Endothelial cell of umbilical vein (primary cell): ENCODE results near the gene NKX6-2. TPM values are rescaled to one million over a fixed set of nuclear protein-coding genes. Genes with fewer than 3 reads are reported as not detected.

Experiments
- BruUV-seq: library from RNA; stranded (reverse); fragments of 400-500 nt; replicated peaks from 2 replicates; lab custom pipeline; 2021; lab: Mats Ljungman, UMichigan
- CTCF ChIA-PET: fragments of 300-600, 350-600 bp; sonication (Branson Sonifier 250); formaldehyde crosslinking; loops from one replicate; lab custom pipeline; 2021; ENCODE audit warnings: antibody characterized with exemption, inconsistent platforms; lab: Charles Lee
- POLR2A ChIA-PET: fragments of 300-600, 350-600 bp; sonication (Branson Sonifier 250); formaldehyde crosslinking; loops from one replicate; lab custom pipeline; 2021; ENCODE audit warnings: antibody characterized with exemption, inconsistent platforms; lab: Charles Lee
- DNase-seq: peaks from one replicate; pipeline ENCODE4 v3.0.0-alpha.2; 2011; ENCODE audit warnings: low read depth, low spot score
- FAIRE-seq: peaks from 2 replicates; lab custom pipeline; 2011; peaks lifted over from hg19 to GRCh38; lab: Jason Lieb, UNC
- H2AFZ ChIP-seq: 2 replicates; pipeline ENCODE4 v1.6.0; 2012; ENCODE audit warnings: low read depth, low read length, control low read depth, inconsistent platforms
- H3K27ac ChIP-seq: 2 replicates; pipeline ENCODE4 v1.5.1; 2011; ENCODE audit warnings: low read depth, mild to moderate bottlenecking, control low read depth, low read length, moderate library complexity; ENCODE audit not compliant: insufficient read depth
- H3K27me3 ChIP-seq, 2 experiments: 2 replicates each; pipeline versions ENCODE4 v1.6.0 to v1.6.1; 2011; ENCODE audit warnings: low read length in 2 of 2, mixed read lengths in 1 of 2; ENCODE audit not compliant: control insufficient read depth in 2 of 2, insufficient read depth in 2 of 2
- H3K36me3 ChIP-seq, 2 experiments: 2 replicates in 1 of 2; 3 replicates in 1 of 2; pipeline ENCODE4 v1.5.1; 2011; ENCODE audit warnings: low read length in 2 of 2, mild to moderate bottlenecking in 1 of 2, moderate library complexity in 1 of 2; ENCODE audit not compliant: control insufficient read depth in 2 of 2, insufficient read depth in 2 of 2; ENCODE audit errors: extremely low read depth in 1 of 2
- H3K4me1 ChIP-seq: 3 replicates; pipeline ENCODE4 v1.5.1; 2011; ENCODE audit warnings: mild to moderate bottlenecking, low read length; ENCODE audit not compliant: control insufficient read depth, insufficient read depth; ENCODE audit errors: extremely low read depth
- H3K4me2 ChIP-seq: 2 replicates; pipeline ENCODE4 v1.6.1; 2011; ENCODE audit warnings: low read length, control low read depth, mixed read lengths; ENCODE audit not compliant: insufficient read depth
- H3K4me3 ChIP-seq, 3 experiments: fragments of 200-600 bp in 1 of 3; sonication (generic), shearing (Covaris generic) in 1 of 3; replicated peaks in 1 of 3; 2 replicates each; pipeline ENCODE4 v1.5.1; 2011 to 2016; ENCODE audit warnings: control low read depth in 3 of 3, low read length in 3 of 3, mild to moderate bottlenecking in 2 of 3, inconsistent platforms in 1 of 3, low read depth in 1 of 3, moderate library complexity in 1 of 3; ENCODE audit not compliant: insufficient read depth in 1 of 3
- H3K79me2 ChIP-seq: 2 replicates; pipeline ENCODE4 v1.6.0; 2012; ENCODE audit warnings: low read length, inconsistent platforms; ENCODE audit not compliant: control insufficient read depth, insufficient read depth
- H3K9ac ChIP-seq: replicated peaks from 2 replicates; pipeline ENCODE3; 2011; ENCODE audit warnings: low read length, control low read depth; ENCODE audit not compliant: insufficient read depth; ENCODE audit errors: extremely low read depth
- H3K9me1 ChIP-seq: replicated peaks from 3 replicates; pipeline ENCODE4 v1.6.0; 2011; ENCODE audit warnings: mild to moderate bottlenecking, low read length; ENCODE audit not compliant: control insufficient read depth, insufficient read depth; ENCODE audit errors: extremely low read depth
- H3K9me3 ChIP-seq: replicated peaks from 2 replicates; pipeline ENCODE4 v1.5.1; 2012; ENCODE audit warnings: low read length, inconsistent platforms; ENCODE audit not compliant: control insufficient read depth, insufficient read depth
- H4K20me1 ChIP-seq: replicated peaks from 2 replicates; pipeline ENCODE3; 2011; ENCODE audit warnings: mild to moderate bottlenecking, low read length; ENCODE audit not compliant: control insufficient read depth, insufficient read depth; ENCODE audit errors: extremely low read depth
- EZH2 ChIP-seq: IDR thresholded peaks from 2 replicates; pipeline ENCODE4 v1.6.1; 2012; ENCODE audit warnings: borderline replicate concordance, low read depth, mild to moderate bottlenecking, moderate library complexity, low read length, inconsistent platforms; ENCODE audit not compliant: severe bottlenecking
- FOS ChIP-seq: IDR thresholded peaks from 2 replicates; pipeline ENCODE4 v1.6.1; 2011; ENCODE audit warnings: mild to moderate bottlenecking, low read length, moderate library complexity, borderline replicate concordance; ENCODE audit not compliant: insufficient read depth
- GATA2 ChIP-seq: IDR thresholded peaks from 2 replicates; pipeline ENCODE4 v1.7.0; 2011; ENCODE audit warnings: low read depth, mild to moderate bottlenecking, moderate library complexity, mixed read lengths, low read length; ENCODE audit not compliant: insufficient read length, insufficient read depth
- JUN ChIP-seq: IDR thresholded peaks from 2 replicates; pipeline ENCODE4 v1.6.1; 2011; ENCODE audit warnings: borderline replicate concordance, low read depth; ENCODE audit not compliant: insufficient read length, insufficient read depth
- MYC ChIP-seq: IDR thresholded peaks from one replicate; pipeline ENCODE4 v1.6.1; 2011; ENCODE audit warnings: mild to moderate bottlenecking, low read depth, low read length
- POLR2A ChIP-seq: IDR thresholded peaks from 2 replicates; pipeline ENCODE4 v1.6.1; 2012; ENCODE audit warnings: low read depth, mild to moderate bottlenecking, control low read depth, low read length
- POLR2AphosphoS5 ChIP-seq: IDR thresholded peaks from 2 replicates; pipeline ENCODE4 v1.6.1; 2012; ENCODE audit warnings: low read depth, mild to moderate bottlenecking, control low read depth, low read length, moderate library complexity; ENCODE audit not compliant: insufficient read depth
- dilution Hi-C: fragments of 300-500 bp; cut with MboI; formaldehyde crosslinking; loops from one replicate; pipeline ENCODE4 v1.15.0; 2019; ENCODE audit warnings: low sequenced_read_pairs; ENCODE audit not compliant: extremely low pct_ligation_motif_present
- intact Hi-C: fragments of 100-400 bp; cut with micrococcal nuclease; formaldehyde crosslinking; loops from one replicate; pipeline ENCODE4 v1.10.0; 2022
- polyA plus RNA-seq, 4 experiments: library from polyadenylated mRNA; depleted of rRNA in 3 of 4; stranded (reverse) in 3 of 4; unstranded in 1 of 4; fragments of >200 nt; gene quantifications; 2 replicates each; pipeline versions ENCODE4 v1.2.1 to v1.2.3, GENCODE V29; 2011 to 2012; ENCODE audit warnings: missing spikeins in 1 of 4
- total RNA-seq: library from RNA; stranded (reverse); gene quantifications from 2 replicates; pipeline ENCODE4 v1.2.3, GENCODE V29; 2021
- TF ChIP-seq, protein P1 (sequence below), 2 donors: IDR thresholded peaks; 1 replicate in 1 of 2; 2 replicates in 1 of 2; pipeline ENCODE4 v1.5.1; 2011; ENCODE audit warnings: low read length in 2 of 2, mild to moderate bottlenecking in 2 of 2, moderate library complexity in 2 of 2, control low read depth in 1 of 2, inconsistent platforms in 1 of 2, low read depth in 1 of 2; ENCODE audit not compliant: insufficient read depth in 1 of 2; ENCODE audit errors: extremely low read depth in 1 of 2
- TF ChIP-seq, protein P2 (sequence below): IDR thresholded peaks from 2 replicates; pipeline ENCODE4 v1.6.1; 2011; ENCODE audit not compliant: insufficient read depth, insufficient read length

NKX6-2 gene
- total and polyA plus RNA-seq, 2 donors (not counting 3 experiments of a cell fraction or from before 2014, with no cell fraction given) = not detected

DNA sequence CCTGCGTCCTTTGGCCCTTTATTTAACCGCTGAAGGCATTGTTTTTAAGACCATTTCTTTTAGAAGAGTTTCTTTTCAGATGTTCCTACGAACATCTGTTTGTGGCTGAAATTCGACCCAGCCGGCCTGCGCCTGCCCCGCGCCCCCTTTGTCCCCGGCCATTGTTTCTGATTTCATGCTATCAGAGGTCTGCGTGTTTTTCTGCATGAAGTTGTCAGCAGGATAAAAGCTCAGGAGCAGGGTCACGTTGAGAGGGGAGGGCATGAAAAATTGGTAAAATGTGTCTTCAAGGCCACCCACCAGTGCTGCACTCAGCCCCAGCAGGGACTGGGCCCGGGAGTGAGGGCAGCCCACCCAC is 43.1 kb downstream of the NKX6-2 start:
- Histone ChIP-seq H3K27me3 (no peaks in the 10 kb centered on the region), H3K9ac (no peak overlapping the region), H3K79me2 (no peaks in the 10 kb centered on the region), H3K9me3 (no peaks in the 10 kb centered on the region), H3K36me3 (no peaks in the 10 kb centered on the region), H4K20me1 (no peaks in the 10 kb centered on the region), H3K4me2 (no peak overlapping the region), H3K4me1 (no peaks in the 10 kb centered on the region), H2AFZ (no peak overlapping the region), H3K9me1 (no peaks in the 10 kb centered on the region), H3K27ac (no peak overlapping the region), H3K4me3 (no peak overlapping the region)
- no peak for DNase-seq
- ChIA-PET POLR2A (no interaction called here), CTCF (no interaction called here)
- intact Hi-C loops (no loop called here), dilution Hi-C loops (no loop called here)
- no TSS peak for BruUV-seq
- FAIRE-seq = no peak
- TF ChIP-seq GATA2 (no peak), POLR2A (no peak), JUN (no peak), FOS (no peak), MYC (no peak), EZH2 (no peak), POLR2AphosphoS5 (no peak)
- TF ChIP-seq, protein P1, sequence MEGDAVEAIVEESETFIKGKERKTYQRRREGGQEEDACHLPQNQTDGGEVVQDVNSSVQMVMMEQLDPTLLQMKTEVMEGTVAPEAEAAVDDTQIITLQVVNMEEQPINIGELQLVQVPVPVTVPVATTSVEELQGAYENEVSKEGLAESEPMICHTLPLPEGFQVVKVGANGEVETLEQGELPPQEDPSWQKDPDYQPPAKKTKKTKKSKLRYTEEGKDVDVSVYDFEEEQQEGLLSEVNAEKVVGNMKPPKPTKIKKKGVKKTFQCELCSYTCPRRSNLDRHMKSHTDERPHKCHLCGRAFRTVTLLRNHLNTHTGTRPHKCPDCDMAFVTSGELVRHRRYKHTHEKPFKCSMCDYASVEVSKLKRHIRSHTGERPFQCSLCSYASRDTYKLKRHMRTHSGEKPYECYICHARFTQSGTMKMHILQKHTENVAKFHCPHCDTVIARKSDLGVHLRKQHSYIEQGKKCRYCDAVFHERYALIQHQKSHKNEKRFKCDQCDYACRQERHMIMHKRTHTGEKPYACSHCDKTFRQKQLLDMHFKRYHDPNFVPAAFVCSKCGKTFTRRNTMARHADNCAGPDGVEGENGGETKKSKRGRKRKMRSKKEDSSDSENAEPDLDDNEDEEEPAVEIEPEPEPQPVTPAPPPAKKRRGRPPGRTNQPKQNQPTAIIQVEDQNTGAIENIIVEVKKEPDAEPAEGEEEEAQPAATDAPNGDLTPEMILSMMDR (IDR thresholded peaks at IDR 0.05; ENCODE audit: extremely low read depth in 1 of 2, insufficient read depth in 1 of 2, low read depth in 1 of 2, low read length in 2 of 2) = no peak
- TF ChIP-seq, protein P2, sequence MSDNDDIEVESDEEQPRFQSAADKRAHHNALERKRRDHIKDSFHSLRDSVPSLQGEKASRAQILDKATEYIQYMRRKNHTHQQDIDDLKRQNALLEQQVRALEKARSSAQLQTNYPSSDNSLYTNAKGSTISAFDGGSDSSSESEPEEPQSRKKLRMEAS = no peak
